ENCODE results near the gene OSBPL6. TPM values are rescaled to one million over a fixed set of nuclear protein-coding genes. Genes with fewer than 3 reads are reported as not detected.

The OSBPL6 gene
- polyA plus RNA-seq, 1 donor (not counting 4 experiments of a cell fraction or from before 2014, with no cell fraction given), result 11.6 TPM

DNA sequence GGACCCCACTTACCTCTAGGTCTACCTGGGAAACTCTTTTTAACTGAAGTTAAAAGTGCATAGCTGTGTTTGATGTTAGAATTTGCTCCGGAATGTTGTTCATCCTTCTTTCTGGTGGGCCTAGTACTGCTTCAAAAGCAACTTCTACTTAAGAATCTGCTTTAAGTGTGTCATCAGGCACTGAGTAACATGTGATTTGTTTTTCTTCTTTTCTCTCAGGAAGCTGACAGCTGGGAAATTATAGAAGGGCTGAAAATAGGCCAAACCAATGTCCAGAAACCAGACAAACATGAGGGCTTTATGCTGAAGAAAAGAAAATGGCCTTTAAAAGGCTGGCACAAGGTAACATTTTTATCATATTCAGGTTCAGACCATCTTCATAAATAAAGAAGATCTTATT lies 133.7 kb downstream of the OSBPL6 start:
- Histone ChIP-seq H3K4me3 (ENCODE audit: control insufficient read depth in 2 of 3, extremely low read depth in 1 of 3, insufficient read depth in 2 of 3, low read depth in 1 of 3, low read length in 3 of 3) (no peak overlapping the region), H3K9me1 (ENCODE audit: control insufficient read depth, extremely low read depth, insufficient read depth, low read length) (no peaks in the 10 kb centered on the region), H3K9ac (ENCODE audit: control insufficient read depth, extremely low read depth, insufficient read depth, low read length) (no peak overlapping the region), H2AFZ (ENCODE audit: control insufficient read depth, low read length) (no peak overlapping the region), H4K20me1 (ENCODE audit: control insufficient read depth, extremely low read depth, insufficient read depth, low read length) (no peaks in the 10 kb centered on the region), H3K4me1 (ENCODE audit: control insufficient read depth, extremely low read depth, insufficient read depth, low read length) (peaks cover 13% of the 10 kb centered on the region), H3K9me3 (ENCODE audit: control insufficient read depth, low read depth, low read length) (no peaks in the 10 kb centered on the region), H3K27me3 (ENCODE audit: control insufficient read depth, extremely low read depth, insufficient read depth, low read length) (no peaks in the 10 kb centered on the region), H3K4me2 (ENCODE audit: control insufficient read depth, extremely low read depth, insufficient read depth, low read depth, low read length) (no peak overlapping the region), H3K36me3 (ENCODE audit: control insufficient read depth in 2 of 2, extremely low read depth in 1 of 2, insufficient read depth in 2 of 2, low read length in 2 of 2) (no peaks in the 10 kb centered on the region), H3K79me2 (ENCODE audit: control insufficient read depth, insufficient read depth, low read length) (no peaks in the 10 kb centered on the region), H3K27ac (ENCODE audit: control insufficient read depth, insufficient read depth, low read length) (no peak overlapping the region)
- FAIRE-seq (no peak), DNase-seq (ENCODE audit: low read depth, low spot score) (no peak)
- dilution Hi-C loops (cut with MboI; ENCODE audit: extremely low pct_ligation_motif_present, low sequenced_read_pairs), result no loop called here
- TF ChIP-seq, protein P1, sequence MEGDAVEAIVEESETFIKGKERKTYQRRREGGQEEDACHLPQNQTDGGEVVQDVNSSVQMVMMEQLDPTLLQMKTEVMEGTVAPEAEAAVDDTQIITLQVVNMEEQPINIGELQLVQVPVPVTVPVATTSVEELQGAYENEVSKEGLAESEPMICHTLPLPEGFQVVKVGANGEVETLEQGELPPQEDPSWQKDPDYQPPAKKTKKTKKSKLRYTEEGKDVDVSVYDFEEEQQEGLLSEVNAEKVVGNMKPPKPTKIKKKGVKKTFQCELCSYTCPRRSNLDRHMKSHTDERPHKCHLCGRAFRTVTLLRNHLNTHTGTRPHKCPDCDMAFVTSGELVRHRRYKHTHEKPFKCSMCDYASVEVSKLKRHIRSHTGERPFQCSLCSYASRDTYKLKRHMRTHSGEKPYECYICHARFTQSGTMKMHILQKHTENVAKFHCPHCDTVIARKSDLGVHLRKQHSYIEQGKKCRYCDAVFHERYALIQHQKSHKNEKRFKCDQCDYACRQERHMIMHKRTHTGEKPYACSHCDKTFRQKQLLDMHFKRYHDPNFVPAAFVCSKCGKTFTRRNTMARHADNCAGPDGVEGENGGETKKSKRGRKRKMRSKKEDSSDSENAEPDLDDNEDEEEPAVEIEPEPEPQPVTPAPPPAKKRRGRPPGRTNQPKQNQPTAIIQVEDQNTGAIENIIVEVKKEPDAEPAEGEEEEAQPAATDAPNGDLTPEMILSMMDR (optimal IDR thresholded peaks at IDR 0.05 in 1 of 3, IDR thresholded peaks at IDR 0.05 in 1 of 3, conservative IDR thresholded peaks at IDR 0.05 in 1 of 3; ENCODE audit: extremely low read depth in 1 of 3, insufficient read depth in 2 of 3, low read length in 3 of 3), result no peak
- TF ChIP-seq EZH2 (IDR thresholded peaks at IDR 0.05; ENCODE audit: low read length), result no peak

GRCh38 chr2:178330175-178331017 lies 136.1 kb downstream of the OSBPL6 start:
- no peak overlapping the region for H3K4me3 ChIP-seq (ENCODE audit: control insufficient read depth in 2 of 3, extremely low read depth in 1 of 3, insufficient read depth in 2 of 3, low read depth in 1 of 3, low read length in 3 of 3)
- H3K27ac ChIP-seq (ENCODE audit: control insufficient read depth, insufficient read depth, low read length), result no peak overlapping the region
- H3K9ac ChIP-seq (ENCODE audit: control insufficient read depth, extremely low read depth, insufficient read depth, low read length), result no peak overlapping the region
- peaks cover 13% of the 10 kb centered on the region for H3K4me1 ChIP-seq (ENCODE audit: control insufficient read depth, extremely low read depth, insufficient read depth, low read length)
- dilution Hi-C loops (cut with MboI; ENCODE audit: extremely low pct_ligation_motif_present, low sequenced_read_pairs), result no loop called here
- no peaks in the 10 kb centered on the region for H4K20me1 ChIP-seq (ENCODE audit: control insufficient read depth, extremely low read depth, insufficient read depth, low read length)
- no peak for TF ChIP-seq EZH2 (IDR thresholded peaks at IDR 0.05; ENCODE audit: low read length)
- TF ChIP-seq, protein P1 (optimal IDR thresholded peaks at IDR 0.05 in 1 of 3, IDR thresholded peaks at IDR 0.05 in 1 of 3, conservative IDR thresholded peaks at IDR 0.05 in 1 of 3; ENCODE audit: extremely low read depth in 1 of 3, insufficient read depth in 2 of 3, low read length in 3 of 3), result no peak
- no peak for DNase-seq (ENCODE audit: low read depth, low spot score)
- FAIRE-seq, result no peak
- H3K9me3 ChIP-seq (ENCODE audit: control insufficient read depth, low read depth, low read length), result no peaks in the 10 kb centered on the region
- no peak overlapping the region for H3K4me2 ChIP-seq (ENCODE audit: control insufficient read depth, extremely low read depth, insufficient read depth, low read depth, low read length)
- no peaks in the 10 kb centered on the region for H3K9me1 ChIP-seq (ENCODE audit: control insufficient read depth, extremely low read depth, insufficient read depth, low read length)
- no peaks in the 10 kb centered on the region for H3K79me2 ChIP-seq (ENCODE audit: control insufficient read depth, insufficient read depth, low read length)
- no peak overlapping the region for H2AFZ ChIP-seq (ENCODE audit: control insufficient read depth, low read length)
- no peaks in the 10 kb centered on the region for H3K27me3 ChIP-seq (ENCODE audit: control insufficient read depth, extremely low read depth, insufficient read depth, low read length)
- H3K36me3 ChIP-seq (ENCODE audit: control insufficient read depth in 2 of 2, extremely low read depth in 1 of 2, insufficient read depth in 2 of 2, low read length in 2 of 2), result no peaks in the 10 kb centered on the region

Data from keratinocyte (primary cell).